Kidney tubule cell (primary cell): ENCODE measurements around the gene RALGAPA2.

Source experiments
- DNase-seq: peaks from one replicate; pipeline ENCODE4 v3.0.0-alpha.2; 2018; ENCODE audit warnings: low spot score

Gene RALGAPA2

DNA sequence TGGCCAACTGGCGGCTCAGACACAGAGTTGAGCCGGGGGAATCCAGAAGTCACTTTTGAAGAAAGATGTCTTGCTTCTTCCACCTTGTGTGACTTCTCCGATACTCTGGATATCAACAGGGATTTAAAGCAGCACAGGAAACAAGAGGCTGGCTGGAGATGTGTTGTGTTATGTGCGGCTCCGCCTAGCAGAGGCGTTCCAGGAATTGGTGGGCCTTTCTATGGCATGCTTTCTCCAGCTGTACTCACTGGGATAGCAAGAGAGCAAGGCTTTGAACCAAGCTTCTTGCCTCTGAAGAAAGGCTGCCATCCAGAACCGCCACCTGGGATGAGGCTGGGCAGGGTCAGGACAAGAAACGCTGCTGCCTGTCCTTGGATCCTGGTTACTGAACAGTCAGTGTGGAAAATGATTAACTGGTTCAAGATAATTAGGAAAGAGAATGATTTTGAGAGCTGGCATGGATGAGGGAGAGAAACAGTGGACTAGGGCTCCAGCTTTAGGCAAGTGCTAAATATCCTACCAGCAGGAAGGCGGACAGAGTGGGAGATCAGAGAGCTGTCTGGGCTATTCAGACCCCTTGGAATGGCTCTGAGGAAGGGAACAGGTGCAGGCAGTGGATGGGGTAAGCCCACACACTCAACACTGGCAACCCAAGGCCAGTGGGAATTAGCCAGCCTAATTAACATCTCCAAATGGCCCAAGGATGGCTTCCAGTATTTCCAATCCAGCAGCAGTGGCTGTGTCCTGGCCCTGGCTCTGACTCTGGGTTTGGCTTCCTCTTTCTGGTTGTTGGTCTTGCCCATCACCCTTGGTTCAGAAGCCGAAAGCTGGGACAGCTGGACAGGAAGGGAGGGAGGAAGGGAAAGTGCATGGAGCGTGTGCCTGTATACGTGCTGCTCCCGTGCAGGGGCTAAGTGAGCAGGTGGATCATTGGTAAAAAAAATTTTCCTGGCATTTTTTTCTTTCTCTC lies 312.6 kb downstream of the RALGAPA2 start:
- peak; percentile 22 for DNase-seq

DNA sequence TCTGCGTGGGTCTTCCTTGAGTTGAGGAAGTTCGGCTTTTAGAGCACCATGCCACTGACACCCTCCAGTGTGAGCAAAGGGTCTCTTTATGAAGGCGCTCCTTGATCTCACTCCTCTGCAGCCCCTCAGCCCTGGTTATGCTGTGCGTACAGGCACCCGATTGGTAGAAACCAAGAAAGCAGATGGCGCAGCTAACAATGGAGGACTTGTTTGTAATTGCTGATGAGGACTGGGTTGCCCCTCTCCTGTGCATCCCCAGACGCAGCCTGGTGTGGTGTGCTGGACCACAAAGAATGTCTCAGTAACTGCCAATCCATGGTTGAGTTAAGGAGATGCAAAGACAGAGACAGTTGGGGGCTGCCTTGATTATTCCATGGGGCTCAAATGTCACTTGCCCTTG lies 314.3 kb downstream of the RALGAPA2 start:
- no peak for DNase-seq

DNA sequence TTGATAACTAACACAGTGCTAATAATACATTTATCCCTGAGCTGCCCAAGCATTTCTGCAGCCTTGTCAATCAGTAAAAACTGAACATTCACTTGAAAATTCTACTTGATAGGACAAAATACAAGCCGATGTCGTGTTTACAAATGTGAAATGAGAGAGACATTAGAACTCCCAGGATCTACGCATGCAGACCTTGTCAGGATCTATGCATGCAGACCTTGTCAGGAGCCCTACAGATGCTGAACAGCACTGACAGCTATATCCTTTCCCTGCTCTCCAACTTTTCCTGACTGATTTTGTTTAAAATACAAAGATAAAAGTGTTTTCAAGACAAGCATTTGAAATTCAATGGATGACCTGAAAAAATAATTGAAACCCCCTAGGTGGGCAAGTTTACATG lies 315.6 kb downstream of the RALGAPA2 start:
- DNase-seq: no peak

DNA sequence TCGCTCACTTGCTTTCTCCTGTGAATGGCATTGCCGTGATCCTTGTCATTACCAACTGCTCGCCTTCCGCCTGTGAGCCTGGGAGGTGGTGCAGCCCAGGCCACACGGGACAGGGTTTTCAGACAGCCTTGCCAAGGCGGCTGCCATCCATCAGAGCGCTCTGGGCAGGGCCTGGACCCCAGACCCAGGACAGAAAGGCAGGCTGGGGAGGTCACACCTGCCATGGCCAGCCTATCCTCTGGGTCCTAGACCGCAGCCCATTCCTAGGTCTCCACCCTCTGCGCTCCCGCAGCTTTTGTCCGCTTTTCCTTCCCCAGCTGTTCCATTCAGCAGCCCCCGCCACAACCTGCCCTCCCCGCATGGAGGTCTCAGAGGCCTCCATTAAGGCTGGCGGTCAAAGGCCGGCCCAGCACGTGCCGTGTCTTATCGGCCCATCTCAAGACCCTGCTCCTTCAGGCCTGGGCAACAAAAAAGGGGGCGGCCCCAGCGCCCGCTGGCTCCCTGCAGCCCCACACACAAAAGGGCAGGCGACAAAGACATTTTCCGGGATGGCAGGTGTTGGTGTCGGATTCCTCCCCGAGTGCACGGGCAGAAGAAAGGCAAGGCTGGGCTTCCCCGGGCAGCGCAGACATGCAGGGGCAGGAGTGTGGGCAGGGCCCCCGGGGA lies 316.4 kb downstream of the RALGAPA2 start:
- DNase-seq: no peak

DNA sequence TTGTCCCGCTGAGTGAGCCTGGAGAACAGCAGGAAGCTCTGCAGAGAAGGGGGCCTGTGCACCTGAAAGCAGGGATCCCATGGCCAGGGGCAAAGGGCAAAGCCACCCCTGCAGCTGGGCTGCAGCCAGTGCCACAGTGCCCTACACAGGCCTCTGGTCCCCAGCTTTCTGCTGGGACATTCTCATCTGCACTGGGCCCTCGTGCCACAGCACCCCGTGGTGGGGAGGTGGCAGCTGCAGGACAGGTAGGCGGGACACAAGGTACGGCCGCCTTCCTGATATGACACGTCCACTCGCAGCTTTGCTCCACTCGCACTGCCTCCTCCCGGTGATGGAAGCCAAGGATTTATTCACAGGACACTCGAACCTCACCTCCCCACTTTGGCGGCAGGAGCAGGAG lies 317.4 kb downstream of the RALGAPA2 start:
- no peak for DNase-seq

DNA sequence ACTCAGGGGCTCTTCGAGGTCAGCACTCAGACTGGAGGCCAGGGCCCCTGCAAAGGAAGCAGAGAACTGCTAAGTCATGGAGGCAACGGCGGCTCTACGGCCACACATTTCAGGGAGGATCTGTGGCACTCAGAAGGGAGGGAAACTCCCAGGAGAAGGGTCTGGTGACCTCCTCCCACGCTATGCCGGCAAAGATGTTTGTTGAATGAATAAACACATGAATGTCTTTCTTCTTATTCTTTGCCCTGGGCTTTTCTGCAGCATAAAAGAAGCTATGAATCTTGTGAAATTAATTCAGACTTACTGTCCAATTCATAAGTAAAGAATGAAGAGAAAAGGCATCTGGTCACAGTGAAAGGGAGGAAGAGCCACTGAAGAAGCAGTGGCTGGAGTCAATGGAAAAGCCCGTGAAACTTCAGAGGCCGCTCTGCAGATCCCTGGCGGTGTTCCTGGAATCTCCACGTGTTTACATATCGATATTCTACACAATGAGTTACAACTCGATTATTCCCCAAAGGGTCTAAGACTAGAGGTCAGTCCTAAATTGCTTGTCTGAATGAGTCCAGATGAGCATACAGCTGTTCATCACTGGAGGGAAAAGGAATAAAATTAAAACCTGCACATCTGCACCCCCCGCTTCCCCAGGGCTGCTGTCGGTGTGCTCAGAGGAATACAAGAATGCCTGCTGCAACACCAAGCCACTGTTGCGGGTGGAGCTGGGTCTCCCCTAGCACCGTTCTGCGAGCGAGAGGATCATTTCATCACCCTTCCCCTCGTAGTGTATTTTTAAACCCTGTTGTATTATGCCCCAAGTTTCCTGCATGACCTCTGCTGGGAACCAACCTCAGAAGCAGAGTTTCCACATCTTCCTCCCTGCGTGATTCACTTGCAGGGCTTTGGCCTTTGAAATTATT lies 319.0 kb downstream of the RALGAPA2 start:
- DNase-seq: no peak

DNA sequence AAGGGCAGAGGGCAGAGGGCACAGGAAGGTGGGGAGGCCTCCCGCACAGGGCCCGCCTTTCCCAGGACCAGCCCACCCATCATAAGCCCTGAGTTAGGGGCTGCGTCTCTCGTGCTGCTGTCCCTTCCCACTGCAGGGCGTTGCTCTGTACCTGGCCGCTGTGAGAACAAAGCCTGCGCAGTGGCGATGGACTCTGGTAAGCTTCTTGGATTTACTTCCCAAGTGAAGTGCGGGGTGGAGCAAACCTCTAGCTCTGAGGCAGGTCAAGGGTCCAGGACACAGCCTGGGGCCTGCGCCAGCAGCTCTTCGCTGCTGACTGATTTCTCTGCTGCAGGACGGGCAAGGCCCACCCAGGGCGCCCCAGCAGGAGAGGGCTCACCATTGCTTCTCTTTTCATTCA lies 320.7 kb downstream of the RALGAPA2 start:
- DNase-seq: no peak

DNA sequence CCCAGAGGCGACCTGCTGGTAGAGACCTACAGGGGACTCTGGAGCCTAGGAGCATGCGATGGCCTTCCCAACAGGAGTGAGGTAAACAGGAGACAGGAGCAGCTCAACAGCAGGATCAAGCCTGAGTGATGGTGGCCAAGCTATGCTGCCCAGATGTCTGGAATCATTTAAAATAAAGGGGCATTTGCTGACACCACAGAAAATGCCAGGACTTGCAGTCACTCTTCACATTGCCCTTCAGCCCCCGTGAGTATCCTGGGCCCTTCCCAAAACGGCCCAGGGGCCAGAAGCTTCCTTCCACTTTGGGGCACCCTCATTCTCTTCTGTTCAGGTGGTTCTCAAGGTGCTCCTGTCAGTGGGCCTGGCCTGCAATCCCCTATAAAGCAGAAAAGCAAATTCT lies 321.3 kb downstream of the RALGAPA2 start:
- DNase-seq: no peak

DNA sequence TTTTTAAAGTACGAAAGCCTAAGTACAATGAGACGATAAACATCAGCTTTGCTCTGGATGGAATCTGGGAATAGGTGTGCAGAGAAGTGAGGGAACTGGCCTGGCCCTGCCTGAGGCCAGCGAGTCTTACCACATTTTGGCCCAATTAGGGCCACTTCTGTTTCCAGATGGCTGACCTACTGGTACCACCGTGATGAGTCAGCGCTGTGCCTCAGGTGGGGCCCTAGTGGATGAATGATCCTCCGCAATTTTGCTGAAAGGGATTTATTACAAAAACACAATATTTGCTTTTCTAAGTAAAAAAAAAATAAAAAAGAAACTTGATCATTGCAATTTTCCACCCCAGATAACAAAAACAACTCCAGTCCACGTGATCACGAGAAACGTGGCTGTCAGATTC lies 322.1 kb downstream of the RALGAPA2 start:
- no peak for DNase-seq

DNA sequence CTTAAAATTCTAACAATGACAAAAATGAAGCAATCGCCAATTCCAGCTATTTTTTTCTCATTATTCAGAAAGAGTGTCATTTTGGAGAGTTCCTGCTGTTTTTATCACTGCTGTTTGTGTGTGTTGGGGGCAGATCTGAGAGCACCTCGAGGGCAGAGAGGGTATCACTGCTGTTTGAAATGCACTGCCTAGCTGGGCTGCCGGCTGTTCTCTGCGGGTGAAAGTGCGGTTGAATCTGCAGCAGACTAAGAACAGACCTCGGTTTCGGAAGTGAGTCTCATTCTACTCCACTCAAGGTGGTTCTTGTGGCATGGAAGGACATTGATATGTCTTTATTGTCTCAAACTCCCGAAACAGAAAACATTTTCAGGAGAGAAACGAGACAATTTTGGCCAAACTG lies 326.3 kb downstream of the RALGAPA2 start:
- DNase-seq: no peak

DNA sequence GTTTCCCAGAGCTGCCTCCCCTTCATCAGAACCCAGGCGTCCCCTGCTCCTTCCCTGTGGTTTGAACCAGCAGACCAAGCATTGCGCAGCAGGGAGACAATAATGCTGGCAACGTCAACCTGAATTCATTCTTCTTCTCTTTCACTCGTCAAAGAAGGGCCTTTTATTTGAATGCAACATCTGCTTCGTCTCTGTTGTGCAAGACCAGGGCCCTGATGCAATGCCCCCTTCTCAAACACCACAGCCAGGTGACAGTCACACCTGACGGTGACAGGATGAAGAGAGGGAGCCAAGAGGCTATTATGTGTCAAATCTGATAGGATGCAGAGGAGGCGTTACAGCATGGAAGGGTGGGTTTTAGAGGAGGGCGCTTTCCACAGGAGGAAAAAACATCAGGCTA lies 336.6 kb downstream of the RALGAPA2 start:
- DNase-seq: no peak

DNA sequence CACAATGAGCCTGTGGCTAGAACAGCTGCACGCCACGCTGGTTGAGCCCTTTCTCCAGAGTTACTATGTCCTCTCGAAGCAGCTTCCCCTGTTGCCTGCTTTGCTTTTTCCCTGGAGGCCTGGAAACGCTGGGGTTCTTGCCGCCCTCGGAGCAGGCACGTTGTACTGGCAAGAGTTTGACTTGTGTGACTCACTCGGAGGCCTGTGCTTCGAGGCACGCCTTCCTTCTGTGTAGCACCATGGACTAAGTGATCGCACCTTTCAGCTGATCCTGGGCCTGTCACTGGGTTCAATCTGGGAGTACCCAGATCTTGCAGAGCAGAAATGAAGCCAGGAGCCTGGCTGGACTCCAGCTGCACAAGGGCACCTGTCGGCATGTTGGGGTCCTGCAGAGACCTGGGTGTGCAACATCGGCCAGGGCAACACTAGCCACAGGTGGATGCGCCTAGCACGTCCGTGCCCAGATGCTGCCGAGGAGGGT lies 339.3 kb downstream of the RALGAPA2 start:
- no peak for DNase-seq

DNA sequence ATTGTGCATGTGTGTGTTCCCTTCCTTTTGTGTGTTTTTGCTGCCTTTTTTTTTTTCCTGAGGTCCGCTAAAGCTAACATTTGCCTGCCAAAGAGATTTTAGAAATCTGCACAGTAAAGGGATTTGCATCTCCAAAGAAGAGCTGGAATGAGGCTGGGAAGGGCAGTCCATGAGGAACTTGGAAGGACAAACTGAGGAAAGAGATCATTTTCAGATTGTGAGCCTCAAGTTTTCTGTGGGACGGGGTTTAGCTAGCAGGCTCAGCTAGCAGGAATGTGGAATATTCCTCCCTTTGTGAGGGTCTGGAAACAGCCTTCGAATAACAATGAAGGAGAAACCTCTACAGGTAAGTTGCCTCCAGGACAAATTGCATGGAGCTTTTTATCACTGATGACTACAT lies 340.8 kb downstream of the RALGAPA2 start:
- DNase-seq: no peak

DNA sequence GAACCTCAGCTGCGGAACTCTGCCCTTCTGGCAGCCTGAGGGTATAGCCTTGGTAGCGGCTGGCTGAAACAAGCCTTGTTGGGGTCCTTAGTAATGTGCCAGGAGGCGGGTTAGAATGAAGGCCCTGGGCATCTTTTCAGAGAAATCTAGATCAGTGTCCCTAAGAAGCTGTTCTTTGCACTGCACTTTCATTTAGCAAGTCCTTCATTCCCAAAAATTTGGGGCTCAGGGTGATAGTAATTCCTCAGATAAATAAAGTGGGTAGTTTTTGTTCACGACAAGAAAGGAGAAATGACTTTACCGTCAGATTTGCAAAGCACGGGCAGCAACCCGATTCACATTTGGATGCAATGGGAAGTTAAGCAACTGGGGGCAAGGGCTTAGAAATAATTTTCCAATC lies 341.4 kb downstream of the RALGAPA2 start:
- no peak for DNase-seq

DNA sequence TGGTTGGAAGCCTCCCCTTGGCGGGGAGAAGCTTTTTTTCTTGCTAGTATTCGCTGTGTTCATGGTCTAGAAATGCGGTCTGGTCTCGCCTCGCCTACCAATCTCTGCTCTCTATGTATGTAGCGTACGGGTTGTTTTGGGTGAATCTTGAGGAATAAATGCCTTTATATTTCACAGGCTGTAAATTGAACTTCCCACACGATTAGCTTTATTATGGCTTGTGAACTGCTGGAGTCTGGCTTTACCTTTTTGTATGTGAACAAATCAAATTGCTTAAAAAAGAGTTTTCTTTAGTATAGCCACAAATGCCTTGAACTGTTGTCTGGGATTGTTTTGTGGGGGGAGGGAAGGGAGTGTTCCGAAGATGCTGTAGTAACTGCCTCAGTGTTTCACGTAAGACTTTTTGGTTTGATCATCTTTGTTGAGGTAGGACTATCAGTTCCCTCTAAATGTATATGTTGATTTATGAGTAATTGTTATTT lies 342.3 kb downstream of the RALGAPA2 start:
- DNase-seq: no peak

DNA sequence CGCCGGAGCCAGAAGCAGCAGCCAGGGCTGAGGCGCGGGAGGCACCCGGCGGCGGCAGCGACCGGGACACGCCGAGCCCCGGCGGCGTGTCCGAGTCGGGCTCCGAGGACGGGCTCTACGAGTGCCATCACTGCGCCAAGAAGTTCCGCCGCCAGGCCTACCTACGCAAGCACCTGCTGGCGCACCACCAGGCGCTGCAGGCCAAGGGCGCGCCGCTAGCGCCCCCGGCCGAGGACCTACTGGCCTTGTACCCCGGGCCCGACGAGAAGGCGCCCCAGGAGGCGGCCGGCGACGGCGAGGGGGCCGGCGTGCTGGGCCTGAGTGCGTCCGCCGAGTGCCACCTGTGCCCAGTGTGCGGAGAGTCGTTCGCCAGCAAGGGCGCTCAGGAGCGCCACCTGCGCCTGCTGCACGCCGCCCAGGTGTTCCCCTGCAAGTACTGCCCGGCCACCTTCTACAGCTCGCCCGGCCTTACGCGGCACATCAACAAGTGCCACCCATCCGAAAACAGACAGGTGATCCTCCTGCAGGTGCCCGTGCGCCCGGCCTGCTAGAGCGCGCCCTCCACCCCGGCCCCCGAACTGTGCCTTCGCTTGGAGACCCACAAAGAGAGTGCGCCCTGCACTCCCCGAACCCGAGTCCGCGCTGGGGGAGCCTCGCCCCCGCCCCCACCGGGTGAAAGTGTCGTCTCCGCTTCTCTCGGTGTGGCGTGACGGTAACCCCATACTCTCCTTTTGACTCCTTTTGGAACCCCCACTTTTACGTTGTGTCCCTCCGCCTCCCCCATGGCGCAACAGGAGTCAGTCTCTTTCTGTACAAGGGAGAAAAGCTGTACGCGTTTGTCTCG lies 343.0 kb downstream of the RALGAPA2 start:
- DNase-seq: peak; percentile 59

DNA sequence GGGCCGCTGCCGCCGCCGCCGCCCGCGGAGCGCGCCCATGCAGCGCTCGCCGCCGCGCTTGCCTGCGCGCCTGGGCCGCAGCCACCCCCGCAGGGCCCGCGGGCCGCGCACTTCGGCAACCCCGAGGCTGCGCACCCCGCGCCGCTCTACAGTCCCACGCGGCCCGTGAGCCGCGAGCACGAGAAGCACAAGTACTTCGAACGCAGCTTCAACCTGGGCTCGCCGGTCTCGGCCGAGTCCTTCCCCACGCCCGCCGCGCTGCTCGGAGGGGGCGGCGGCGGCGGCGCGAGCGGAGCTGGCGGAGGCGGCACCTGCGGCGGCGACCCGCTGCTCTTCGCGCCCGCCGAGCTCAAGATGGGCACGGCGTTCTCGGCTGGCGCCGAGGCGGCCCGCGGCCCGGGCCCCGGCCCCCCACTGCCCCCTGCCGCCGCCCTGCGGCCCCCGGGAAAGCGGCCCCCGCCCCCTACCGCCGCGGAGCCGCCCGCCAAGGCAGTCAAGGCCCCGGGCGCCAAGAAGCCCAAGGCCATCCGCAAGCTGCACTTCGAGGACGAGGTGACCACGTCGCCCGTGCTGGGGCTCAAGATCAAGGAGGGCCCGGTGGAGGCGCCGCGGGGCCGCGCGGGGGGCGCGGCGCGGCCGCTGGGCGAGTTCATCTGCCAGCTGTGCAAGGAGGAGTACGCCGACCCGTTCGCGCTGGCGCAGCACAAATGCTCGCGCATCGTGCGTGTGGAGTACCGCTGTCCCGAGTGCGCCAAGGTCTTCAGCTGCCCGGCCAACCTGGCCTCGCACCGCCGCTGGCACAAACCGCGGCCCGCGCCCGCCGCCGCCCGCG lies 343.8 kb downstream of the RALGAPA2 start:
- DNase-seq: no peak

DNA sequence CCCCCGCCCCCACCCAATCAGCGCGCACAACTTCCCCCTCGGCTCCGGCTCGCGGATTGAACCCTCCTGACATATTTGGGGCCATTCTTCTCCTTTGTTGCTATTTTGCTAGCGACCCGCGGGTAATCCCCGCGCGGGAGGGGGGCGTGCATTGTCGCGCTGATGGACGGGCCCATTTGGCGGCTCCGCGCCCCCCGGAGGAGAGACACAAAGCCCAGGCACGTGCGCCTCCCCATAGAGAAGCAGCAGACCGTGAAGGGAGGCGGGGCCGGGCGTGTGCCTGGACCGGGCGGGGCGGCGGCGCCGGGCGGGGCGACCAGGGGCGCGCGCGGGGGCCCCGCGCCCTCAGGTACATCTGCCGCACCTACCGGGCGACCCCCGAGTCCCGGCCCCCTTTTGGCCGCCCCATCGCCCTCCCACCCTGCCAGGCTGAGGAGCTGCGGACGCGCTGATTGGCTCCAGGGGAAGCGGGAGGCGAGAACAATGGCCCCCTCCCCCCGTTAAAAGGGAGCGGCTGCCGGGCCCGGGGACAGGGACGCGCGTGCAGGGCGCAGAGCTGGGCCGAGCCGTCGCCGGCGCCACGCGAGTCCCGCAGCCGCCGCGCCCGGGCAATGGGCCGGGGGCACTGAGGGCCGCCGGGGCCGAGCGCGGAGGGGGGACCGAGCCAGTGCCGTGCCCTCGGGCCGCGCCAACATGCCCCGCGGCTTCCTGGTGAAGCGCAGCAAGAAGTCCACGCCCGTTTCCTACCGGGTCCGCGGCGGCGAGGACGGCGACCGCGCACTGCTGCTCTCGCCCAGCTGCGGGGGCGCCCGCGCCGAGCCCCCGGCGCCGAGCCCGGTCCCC lies 344.6 kb downstream of the RALGAPA2 start, which contains the start of gene INSM1:
Gene INSM1 (plus strand): TSS at position 530 of the 843 bp plus-strand sequence. CDS start 164 bp downstream, at position 694.
- DNase-seq: no peak
